K562 (cell line): Measurements from ENCODE around the gene B3GLCT. TPM values are rescaled to one million over a fixed set of nuclear protein-coding genes. Genes with fewer than 3 reads are reported as not detected.

Experiments
- BCOR ChIP-seq: fragments of 450-650 bp; IDR thresholded peaks from 2 replicates; pipeline ENCODE4 v1.6.1; 2016
- BRF1 ChIP-seq: IDR thresholded peaks from 3 replicates; pipeline ENCODE4 v1.6.1; 2011; ENCODE audit warnings: borderline replicate concordance, mild to moderate bottlenecking; ENCODE audit not compliant: insufficient read length; ENCODE audit errors: extremely low read depth
- CBFA2T3 ChIP-seq: fragments of 450-650 bp; IDR thresholded peaks from 2 replicates; pipeline ENCODE4 v1.6.1; 2017
- CBX2 ChIP-seq: fragments of 200-600 bp; sonication (generic); IDR thresholded peaks from one replicate; pipeline ENCODE4 v1.6.1; 2012; ENCODE audit warnings: mild to moderate bottlenecking, low read length, inconsistent platforms; ENCODE audit not compliant: insufficient read depth, poor library complexity, severe bottlenecking
- CBX5 ChIP-seq: IDR thresholded peaks from 2 replicates; pipeline ENCODE4 v1.6.1; 2014; ENCODE audit warnings: low read depth, borderline replicate concordance
- CEBPB ChIP-seq: fragments of 450-650 bp; IDR thresholded peaks from 2 replicates; pipeline ENCODE4 v1.6.1; 2016; ENCODE audit warnings: missing genetic modification characterization, missing compliant biosample characterization
- HSF4 ChIP-seq: fragments of 250-450 bp; sonication (Bioruptor Pico); IDR thresholded peaks from 2 replicates; pipeline ENCODE4 v2.1.2; 2022; ENCODE audit warnings: mild to moderate bottlenecking, moderate library complexity, borderline replicate concordance
- LEF1 ChIP-seq: fragments of 450-650 bp; IDR thresholded peaks from 2 replicates; pipeline ENCODE4 v1.6.1; 2016; ENCODE audit warnings: mild to moderate bottlenecking
- MAFK ChIP-seq: IDR thresholded peaks from 2 replicates; pipeline ENCODE4 v1.6.1; 2011; ENCODE audit warnings: low read length, improper control_type of control experiment
- MCM5 ChIP-seq: fragments of 450-650 bp; IDR thresholded peaks from 2 replicates; pipeline ENCODE4 v1.6.1; 2016; ENCODE audit warnings: low read depth
- MTA1 ChIP-seq: fragments of 450-650 bp; IDR thresholded peaks from 2 replicates; pipeline ENCODE4 v1.6.1; 2017; ENCODE audit warnings: borderline replicate concordance
- NRF1 ChIP-seq, 2 experiments: fragments of 450-650 bp; IDR thresholded peaks in 1 of 2; conservative IDR thresholded peaks in 1 of 2; 2 replicates each; pipeline ENCODE4 v1.6.1; 2014; ENCODE audit warnings: mild to moderate bottlenecking in 2 of 2
- SMAD2 ChIP-seq: fragments of 150-350 bp; IDR thresholded peaks from 2 replicates; pipeline ENCODE4 v1.6.1; 2014; ENCODE audit warnings: low read depth, mild to moderate bottlenecking, low read length
- SMAD4 ChIP-seq: fragments of 250-450 bp; sonication (Bioruptor Pico); conservative IDR thresholded peaks from 2 replicates; pipeline ENCODE4 v1.8.0; 2021; ENCODE audit warnings: inconsistent platforms, mild to moderate bottlenecking, moderate library complexity
- SP1 ChIP-seq: sonication (generic); formaldehyde crosslinking; IDR thresholded peaks from 2 replicates; pipeline ENCODE4 v1.8.1; 2022; ENCODE audit warnings: mild to moderate bottlenecking, missing genetic modification reagents
- SREBF1 ChIP-seq: fragments of 150-350 bp; IDR thresholded peaks from 2 replicates; pipeline ENCODE4 v1.6.1; 2014; ENCODE audit warnings: antibody characterized with exemption, low read depth, low read length, borderline replicate concordance
- TBL1XR1 ChIP-seq, 2 experiments: IDR thresholded peaks; 2 replicates each; pipeline ENCODE4 v1.6.1; 2012; ENCODE audit warnings: improper control_type of control experiment in 2 of 2, low read length in 2 of 2, mild to moderate bottlenecking in 1 of 2
- TCFL5 ChIP-seq: fragments of 250-450 bp; sonication (Bioruptor Pico); conservative IDR thresholded peaks from 2 replicates; pipeline ENCODE4 v1.6.1; 2021; ENCODE audit warnings: mild to moderate bottlenecking, moderate library complexity, matching md5 sums
- TSC22D4 ChIP-seq: fragments of 450-650 bp; IDR thresholded peaks from 2 replicates; pipeline ENCODE4 v1.6.1; 2016; ENCODE audit warnings: missing genetic modification characterization, missing biosample characterization, control low read depth
- YBX1 ChIP-seq: fragments of 450-650 bp; IDR thresholded peaks from 2 replicates; pipeline ENCODE4 v1.7.1; 2016; ENCODE audit warnings: mild to moderate bottlenecking
- ZFP30 ChIP-seq: fragments of 250-450 bp; sonication (Bioruptor Pico); IDR thresholded peaks from 2 replicates; pipeline ENCODE4 v1.8.0; 2022; ENCODE audit warnings: moderate library complexity, mild to moderate bottlenecking, inconsistent platforms, borderline replicate concordance
- ZNF766 ChIP-seq: fragments of 200-800 bp; sonication (Bioruptor generic); conservative IDR thresholded peaks from 2 replicates; pipeline ENCODE4 v1.6.1; 2016; ENCODE audit warnings: missing genetic modification characterization, missing compliant biosample characterization
- polyA plus RNA-seq, 8 experiments: library from polyadenylated mRNA; depleted of rRNA in 4 of 8; stranded (reverse) in 5 of 8; unstranded in 3 of 8; fragments of >200 nt; fragmentation: Nextera tagmentation in 2 of 8; fragmentation: Illumina TruSeq in 1 of 8; extraction: Ambion mirVana in 2 of 8; extraction: Trizol in 1 of 8; gene quantifications; 2 replicates each; pipeline versions ENCODE4 v1.2.1 to v1.2.3, GENCODE V29; 2011 to 2014; ENCODE audit warnings: inconsistent platforms in 1 of 8, missing spikeins in 1 of 8
- total RNA-seq, 7 experiments: library from RNA; depleted of rRNA in 6 of 7; stranded (reverse); fragments of >200 nt in 6 of 7; fragmentation: Illumina TruSeq in 2 of 7; extraction: Trizol in 2 of 7; gene quantifications; 2 replicates each; pipeline versions ENCODE4 v1.2.1 to v1.2.3, GENCODE V29; 2011 to 2021; ENCODE audit warnings: low replicate concordance in 1 of 7
- TF ChIP-seq, protein P1 (sequence below): fragments of 150-350 bp; conservative IDR thresholded peaks from 2 replicates; pipeline ENCODE4 v1.6.1; 2014; ENCODE audit warnings: low read length
- TF ChIP-seq, protein P2 (sequence below): conservative IDR thresholded peaks from 2 replicates; pipeline ENCODE4 v1.6.1; 2011; ENCODE audit warnings: low read depth, mild to moderate bottlenecking, low read length; ENCODE audit not compliant: control insufficient read depth
- TF ChIP-seq, protein P3 (sequence below): fragments of 450-650 bp; IDR thresholded peaks from 2 replicates; pipeline ENCODE4 v1.6.1; 2017; ENCODE audit warnings: mild to moderate bottlenecking, moderate library complexity

Gene B3GLCT
- total and polyA plus RNA-seq, 9 of the 15 experiments (the other 6 are each of a cell fraction or from before 2014, with no cell fraction given) = 1.1 to 5.1 (median 2.9) TPM

DNA sequence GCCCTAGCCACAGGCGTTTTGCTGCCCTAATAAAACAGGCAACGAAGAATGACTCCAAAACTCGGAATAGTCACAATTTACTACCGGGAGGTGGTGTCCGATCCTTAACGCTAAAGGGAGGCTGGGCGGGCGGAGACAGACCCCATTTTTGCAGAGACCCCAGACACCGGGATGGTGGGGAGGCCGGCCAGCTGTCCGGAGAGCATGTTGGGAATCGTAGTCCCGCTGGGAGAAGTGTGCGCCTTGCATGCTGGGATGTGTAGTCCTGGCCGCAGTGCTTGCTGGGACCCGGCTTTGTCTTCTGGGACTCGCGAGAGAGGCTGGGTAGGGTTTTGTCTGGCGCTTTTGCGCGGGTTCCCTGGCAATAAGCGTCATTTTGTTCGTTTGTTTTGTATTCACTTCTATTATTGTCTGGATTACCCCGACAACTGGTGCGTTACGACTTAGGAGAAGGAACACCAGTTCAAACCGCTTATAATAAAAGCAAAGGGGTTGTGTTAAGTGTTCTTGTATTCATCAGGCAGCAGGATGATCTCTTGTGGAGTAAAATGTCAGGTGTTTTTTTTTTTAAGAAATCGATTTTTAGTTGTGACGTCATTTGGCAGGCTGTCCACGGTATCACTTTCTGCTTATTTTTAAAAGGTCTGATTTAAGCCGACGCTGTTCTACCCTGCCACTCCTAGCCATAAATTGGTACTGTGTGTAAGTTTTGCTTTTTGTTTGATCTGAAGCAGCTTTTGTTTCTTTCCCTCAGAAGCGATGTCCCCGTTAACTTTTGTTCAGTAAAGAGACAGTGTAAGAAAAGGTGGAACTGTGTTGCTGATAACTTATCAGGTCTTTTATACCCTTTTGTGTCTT is 37.4 kb upstream of the B3GLCT start (continued):
- TF ChIP-seq, protein P1, sequence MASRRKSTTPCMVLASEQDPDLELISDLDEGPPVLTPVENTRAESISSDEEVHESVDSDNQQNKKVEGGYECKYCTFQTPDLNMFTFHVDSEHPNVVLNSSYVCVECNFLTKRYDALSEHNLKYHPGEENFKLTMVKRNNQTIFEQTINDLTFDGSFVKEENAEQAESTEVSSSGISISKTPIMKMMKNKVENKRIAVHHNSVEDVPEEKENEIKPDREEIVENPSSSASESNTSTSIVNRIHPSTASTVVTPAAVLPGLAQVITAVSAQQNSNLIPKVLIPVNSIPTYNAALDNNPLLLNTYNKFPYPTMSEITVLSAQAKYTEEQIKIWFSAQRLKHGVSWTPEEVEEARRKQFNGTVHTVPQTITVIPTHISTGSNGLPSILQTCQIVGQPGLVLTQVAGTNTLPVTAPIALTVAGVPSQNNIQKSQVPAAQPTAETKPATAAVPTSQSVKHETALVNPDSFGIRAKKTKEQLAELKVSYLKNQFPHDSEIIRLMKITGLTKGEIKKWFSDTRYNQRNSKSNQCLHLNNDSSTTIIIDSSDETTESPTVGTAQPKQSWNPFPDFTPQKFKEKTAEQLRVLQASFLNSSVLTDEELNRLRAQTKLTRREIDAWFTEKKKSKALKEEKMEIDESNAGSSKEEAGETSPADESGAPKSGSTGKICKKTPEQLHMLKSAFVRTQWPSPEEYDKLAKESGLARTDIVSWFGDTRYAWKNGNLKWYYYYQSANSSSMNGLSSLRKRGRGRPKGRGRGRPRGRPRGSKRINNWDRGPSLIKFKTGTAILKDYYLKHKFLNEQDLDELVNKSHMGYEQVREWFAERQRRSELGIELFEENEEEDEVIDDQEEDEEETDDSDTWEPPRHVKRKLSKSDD = no peak
- TF ChIP-seq TSC22D4 (tag) (no peak), MAFK (no peak), NRF1 (conservative IDR thresholded peaks at IDR 0.05 in 1 of 2, IDR thresholded peaks at IDR 0.05 in 1 of 2) (peak; percentile 46 to 56; a peak in 3 of 4 replicates), CEBPB (tag) (no peak), MTA1 (no peak), ZFP30 (no peak), MCM5 (no peak), HSF4 (no peak), CBFA2T3 (no peak), SMAD2 (no peak), TCFL5 (CRISPR knock-in tag) (no peak), SMAD4 (CRISPR knock-in tag) (0 out of 2 replicates have a peak, but pooled peaks have one; percentile 5), ZNF766 (CRISPR knock-in tag) (peak; percentile 78; the same call in 1 of the 2 replicates), SREBF1 (0 out of 2 replicates have a peak, but pooled peaks have one; percentile 50), YBX1 (no peak), BCOR (no peak), CBX2 (no peak), LEF1 (no peak), SP1 (peak; percentile 61; the same call in 1 of the 2 replicates), BRF1 (no peak), TBL1XR1 (IDR thresholded peaks at IDR 0.05; ENCODE audit: low read length in 2 of 2) (no peak), CBX5 (no peak)
- TF ChIP-seq, protein P2, sequence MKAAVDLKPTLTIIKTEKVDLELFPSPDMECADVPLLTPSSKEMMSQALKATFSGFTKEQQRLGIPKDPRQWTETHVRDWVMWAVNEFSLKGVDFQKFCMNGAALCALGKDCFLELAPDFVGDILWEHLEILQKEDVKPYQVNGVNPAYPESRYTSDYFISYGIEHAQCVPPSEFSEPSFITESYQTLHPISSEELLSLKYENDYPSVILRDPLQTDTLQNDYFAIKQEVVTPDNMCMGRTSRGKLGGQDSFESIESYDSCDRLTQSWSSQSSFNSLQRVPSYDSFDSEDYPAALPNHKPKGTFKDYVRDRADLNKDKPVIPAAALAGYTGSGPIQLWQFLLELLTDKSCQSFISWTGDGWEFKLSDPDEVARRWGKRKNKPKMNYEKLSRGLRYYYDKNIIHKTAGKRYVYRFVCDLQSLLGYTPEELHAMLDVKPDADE = peak; percentile 92
- TF ChIP-seq, protein P3, sequence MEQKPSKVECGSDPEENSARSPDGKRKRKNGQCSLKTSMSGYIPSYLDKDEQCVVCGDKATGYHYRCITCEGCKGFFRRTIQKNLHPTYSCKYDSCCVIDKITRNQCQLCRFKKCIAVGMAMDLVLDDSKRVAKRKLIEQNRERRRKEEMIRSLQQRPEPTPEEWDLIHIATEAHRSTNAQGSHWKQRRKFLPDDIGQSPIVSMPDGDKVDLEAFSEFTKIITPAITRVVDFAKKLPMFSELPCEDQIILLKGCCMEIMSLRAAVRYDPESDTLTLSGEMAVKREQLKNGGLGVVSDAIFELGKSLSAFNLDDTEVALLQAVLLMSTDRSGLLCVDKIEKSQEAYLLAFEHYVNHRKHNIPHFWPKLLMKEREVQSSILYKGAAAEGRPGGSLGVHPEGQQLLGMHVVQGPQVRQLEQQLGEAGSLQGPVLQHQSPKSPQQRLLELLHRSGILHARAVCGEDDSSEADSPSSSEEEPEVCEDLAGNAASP = no peak
